ENCODE results near the gene MYBBP1A.
"Not testable (repeated sequence)": the region's sequence is repeated elsewhere in the genome, so short reads cannot be mapped to it uniquely, and the experiment has no call there.

The MYBBP1A gene, protein sequence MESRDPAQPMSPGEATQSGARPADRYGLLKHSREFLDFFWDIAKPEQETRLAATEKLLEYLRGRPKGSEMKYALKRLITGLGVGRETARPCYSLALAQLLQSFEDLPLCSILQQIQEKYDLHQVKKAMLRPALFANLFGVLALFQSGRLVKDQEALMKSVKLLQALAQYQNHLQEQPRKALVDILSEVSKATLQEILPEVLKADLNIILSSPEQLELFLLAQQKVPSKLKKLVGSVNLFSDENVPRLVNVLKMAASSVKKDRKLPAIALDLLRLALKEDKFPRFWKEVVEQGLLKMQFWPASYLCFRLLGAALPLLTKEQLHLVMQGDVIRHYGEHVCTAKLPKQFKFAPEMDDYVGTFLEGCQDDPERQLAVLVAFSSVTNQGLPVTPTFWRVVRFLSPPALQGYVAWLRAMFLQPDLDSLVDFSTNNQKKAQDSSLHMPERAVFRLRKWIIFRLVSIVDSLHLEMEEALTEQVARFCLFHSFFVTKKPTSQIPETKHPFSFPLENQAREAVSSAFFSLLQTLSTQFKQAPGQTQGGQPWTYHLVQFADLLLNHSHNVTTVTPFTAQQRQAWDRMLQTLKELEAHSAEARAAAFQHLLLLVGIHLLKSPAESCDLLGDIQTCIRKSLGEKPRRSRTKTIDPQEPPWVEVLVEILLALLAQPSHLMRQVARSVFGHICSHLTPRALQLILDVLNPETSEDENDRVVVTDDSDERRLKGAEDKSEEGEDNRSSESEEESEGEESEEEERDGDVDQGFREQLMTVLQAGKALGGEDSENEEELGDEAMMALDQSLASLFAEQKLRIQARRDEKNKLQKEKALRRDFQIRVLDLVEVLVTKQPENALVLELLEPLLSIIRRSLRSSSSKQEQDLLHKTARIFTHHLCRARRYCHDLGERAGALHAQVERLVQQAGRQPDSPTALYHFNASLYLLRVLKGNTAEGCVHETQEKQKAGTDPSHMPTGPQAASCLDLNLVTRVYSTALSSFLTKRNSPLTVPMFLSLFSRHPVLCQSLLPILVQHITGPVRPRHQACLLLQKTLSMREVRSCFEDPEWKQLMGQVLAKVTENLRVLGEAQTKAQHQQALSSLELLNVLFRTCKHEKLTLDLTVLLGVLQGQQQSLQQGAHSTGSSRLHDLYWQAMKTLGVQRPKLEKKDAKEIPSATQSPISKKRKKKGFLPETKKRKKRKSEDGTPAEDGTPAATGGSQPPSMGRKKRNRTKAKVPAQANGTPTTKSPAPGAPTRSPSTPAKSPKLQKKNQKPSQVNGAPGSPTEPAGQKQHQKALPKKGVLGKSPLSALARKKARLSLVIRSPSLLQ (N-terminal part only)

DNA sequence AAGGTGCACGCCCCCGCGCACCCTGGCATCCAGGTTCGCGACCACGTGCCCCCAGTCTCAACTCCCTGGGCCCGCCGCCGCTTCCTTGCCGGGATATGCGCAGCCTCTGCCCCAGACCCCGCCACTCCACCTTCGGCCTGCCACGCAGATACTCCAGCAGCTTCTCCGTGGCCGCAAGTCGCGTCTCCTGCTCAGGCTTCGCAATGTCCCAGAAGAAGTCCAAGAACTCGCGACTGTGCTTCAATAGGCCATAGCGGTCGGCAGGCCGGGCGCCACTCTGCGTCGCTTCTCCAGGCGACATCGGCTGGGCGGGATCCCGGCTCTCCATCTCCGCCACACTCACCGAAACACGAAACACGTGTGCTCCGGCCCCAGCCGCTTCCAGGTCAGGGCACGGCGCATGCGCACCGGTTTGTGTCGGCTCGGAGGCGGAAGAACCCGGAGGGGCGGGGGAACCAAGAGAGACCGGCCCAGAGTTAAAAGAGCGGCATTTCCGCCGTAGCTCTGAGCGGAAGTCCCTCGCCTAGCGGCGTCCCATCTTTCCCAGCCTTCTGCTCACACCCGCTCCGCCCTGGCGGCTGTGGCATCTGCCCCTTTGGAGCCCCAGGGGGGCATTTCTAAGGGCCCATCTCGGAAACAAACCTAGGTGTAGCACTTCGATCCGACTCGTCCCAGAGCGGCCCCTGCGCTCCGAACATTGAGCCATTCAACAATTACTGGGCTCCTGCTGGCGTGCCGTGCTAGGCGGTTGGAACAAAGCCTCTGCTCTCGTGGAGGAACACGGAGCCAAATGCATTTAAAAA is at the start of gene MYBBP1A:
Gene MYBBP1A (minus strand): TSS at position 388 of the 803 bp plus-strand sequence. CDS start 60 bp downstream, at position 328.
- Histone ChIP-seq H3K36me3 (peaks cover 30 to 41% (median 39%) of the 10 kb centered on the region in 11 experiments), H3K4me3 (peak within 1 kb of the TSS; percentile 78 to 97 (median 92)), H3K4me2 (peak within 1 kb of the TSS; percentile 90 to 98 (median 95)), H3K27ac (peak within 1 kb of the TSS; percentile 57 to 90 (median 85); a peak in 21 of 22 replicates), H3K4me1 (peaks cover 24 to 41% (median 35%) of the 10 kb centered on the region in 10 experiments), H3K9ac (peak within 1 kb of the TSS; percentile 77 to 92 (median 87)), H3K27me3 (no peaks in the 10 kb centered on the region), H3K9me3 (replicated peaks in 1 of 11) (no peaks in the 10 kb centered on the region), H4K20me1 (peaks cover 0 to 47% (median 34%) of the 10 kb centered on the region in 11 experiments; a peak in 18 of 22 replicates)
- no peak for TF ChIP-seq Cebpa-rat (IDR thresholded peaks at IDR 0.05)

GRCh38 chr17:4604736-4605135 is 49.6 kb upstream of the MYBBP1A start:
- Histone ChIP-seq H3K4me2 (peak overlapping the region in 9 of 11 experiments; percentile 21 to 90 (median 80); a peak in 15 of 22 replicates), H3K4me1 (peaks cover 40 to 53% (median 50%) of the 10 kb centered on the region in 10 experiments), H3K9ac (peak overlapping the region in 2 of 11 experiments; percentile 13 to 45; a peak in 1 of 22 replicates), H3K27ac (peak overlapping the region in 2 of 11 experiments; percentile 6 to 80; a peak in 2 of 22 replicates)
- H3K9me3 ChIP-seq (replicated peaks in 1 of 11); H3K27me3 ChIP-seq; H4K20me1 ChIP-seq; H3K36me3 ChIP-seq; H3K4me3 ChIP-seq: not testable (repeated sequence)

GRCh38 chr17:4604111-4604644 is 49.0 kb upstream of the MYBBP1A start:
- peak overlapping the region in 9 of 11 experiments; percentile 21 to 90 (median 80); a peak in 16 of 22 replicates for H3K4me2 ChIP-seq
- no peaks in the 10 kb centered on the region for H4K20me1 ChIP-seq

DNA sequence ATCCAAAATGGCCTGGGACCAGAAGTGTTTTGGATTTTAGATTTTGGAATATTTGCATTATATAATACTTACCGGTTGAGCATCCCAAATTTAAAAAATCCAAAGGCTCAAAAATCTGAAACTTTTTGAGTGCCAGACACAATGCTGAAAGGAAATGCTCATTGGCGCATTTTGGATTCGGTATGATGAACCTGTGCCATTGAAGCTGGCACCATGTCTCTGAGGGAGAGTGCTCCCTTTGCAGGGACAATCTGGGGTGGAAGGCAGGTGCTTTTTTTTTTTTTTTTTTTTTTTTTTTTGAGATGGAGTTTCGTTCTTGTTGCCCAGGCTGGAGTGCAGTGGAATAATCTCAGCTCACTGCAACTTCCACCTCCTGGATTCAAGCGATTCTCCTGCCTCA is 46.9 kb upstream of the MYBBP1A start:
- Histone ChIP-seq H4K20me1 (no peaks in the 10 kb centered on the region), H3K4me1 (peaks cover 21 to 32% (median 31%) of the 10 kb centered on the region in 10 experiments), H3K27ac (no peak overlapping the region), H3K4me3 (no peak overlapping the region), H3K4me2 (no peak overlapping the region), H3K27me3 (no peaks in the 10 kb centered on the region), H3K9me3 (replicated peaks in 1 of 11) (no peaks in the 10 kb centered on the region), H3K9ac (no peak overlapping the region), H3K36me3 (no peaks in the 10 kb centered on the region)
- TF ChIP-seq Cebpa-rat (IDR thresholded peaks at IDR 0.05): no peak

More at GRCh38 chr17:4604111-4604644, 49.0 kb upstream of the MYBBP1A start:
- Histone ChIP-seq H3K27me3 (no peaks in the 10 kb centered on the region), H3K4me1 (peaks cover 40 to 53% (median 50%) of the 10 kb centered on the region in 10 experiments), H3K36me3 (no peaks in the 10 kb centered on the region), H3K4me3 (no peak overlapping the region), H3K27ac (peak overlapping the region in 2 of 11 experiments; percentile 6 to 80; a peak in 2 of 22 replicates), H3K9ac (peak overlapping the region in 2 of 11 experiments; percentile 13 to 25; a peak in 1 of 22 replicates), H3K9me3 (replicated peaks in 1 of 11) (no peaks in the 10 kb centered on the region)
- TF ChIP-seq Cebpa-rat (IDR thresholded peaks at IDR 0.05): no peak

DNA sequence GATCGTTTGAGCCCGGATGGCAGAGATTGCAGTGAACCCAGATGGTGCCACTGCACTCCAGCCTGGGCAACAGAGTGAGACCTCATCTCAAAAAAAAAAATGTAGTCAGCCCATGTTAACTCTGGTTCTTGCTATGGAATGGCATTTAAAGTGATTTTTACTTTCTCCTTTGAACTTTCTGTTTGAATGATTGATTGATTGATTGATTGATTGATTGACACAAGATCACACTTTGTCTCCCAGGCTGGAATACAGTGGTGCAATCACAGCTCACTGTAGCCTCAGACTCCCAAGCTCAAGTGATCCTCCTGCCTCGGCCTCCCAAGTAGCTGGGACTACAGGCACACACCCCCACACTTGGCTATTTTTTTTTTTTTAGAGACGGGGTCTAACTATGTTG is 46.1 kb upstream of the MYBBP1A start:
- Histone ChIP-seq H3K4me3 (no peak overlapping the region), H3K9ac (no peak overlapping the region), H4K20me1 (no peaks in the 10 kb centered on the region), H3K27me3 (no peaks in the 10 kb centered on the region), H3K4me2 (no peak overlapping the region), H3K9me3 (replicated peaks in 1 of 11) (no peaks in the 10 kb centered on the region), H3K36me3 (no peaks in the 10 kb centered on the region), H3K4me1 (peaks cover 14 to 25% (median 23%) of the 10 kb centered on the region in 10 experiments), H3K27ac (no peak overlapping the region)
- no peak for TF ChIP-seq Cebpa-rat (IDR thresholded peaks at IDR 0.05)

DNA sequence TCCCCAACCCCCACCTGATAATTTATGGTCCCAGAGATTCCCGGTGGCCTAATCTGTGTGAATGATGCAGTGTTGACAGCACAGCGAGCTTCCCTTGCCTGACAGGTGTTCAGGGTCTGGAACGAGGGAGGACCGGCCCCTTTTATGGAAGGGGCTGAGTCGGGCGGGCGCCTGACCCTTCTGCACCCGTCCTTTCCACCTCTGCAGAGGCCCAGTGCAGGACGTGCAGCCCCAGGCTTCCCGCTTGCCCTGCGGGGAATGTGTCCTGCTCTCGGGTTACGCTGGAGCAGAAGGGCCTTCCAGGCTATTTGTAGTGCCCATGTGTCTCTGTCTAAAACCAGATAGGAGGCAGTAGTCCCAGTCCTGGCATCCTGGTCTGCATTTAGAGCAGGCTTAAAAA is 45.4 kb upstream of the MYBBP1A start:
- H3K4me1 ChIP-seq: peaks cover 7 to 19% (median 17%) of the 10 kb centered on the region in 10 experiments
- no peaks in the 10 kb centered on the region for H3K36me3 ChIP-seq
- H3K4me2 ChIP-seq: no peak overlapping the region
- H3K4me3 ChIP-seq: no peak overlapping the region
- H3K9me3 ChIP-seq (replicated peaks in 1 of 11): no peaks in the 10 kb centered on the region
- no peaks in the 10 kb centered on the region for H3K27me3 ChIP-seq
- no peak for TF ChIP-seq Cebpa-rat (IDR thresholded peaks at IDR 0.05)
- H4K20me1 ChIP-seq: no peaks in the 10 kb centered on the region
- H3K9ac ChIP-seq: no peak overlapping the region
- no peak overlapping the region for H3K27ac ChIP-seq

GRCh38 chr17:4599505-4600281 is 44.5 kb upstream of the MYBBP1A start:
- Histone ChIP-seq H3K4me2 (no peak overlapping the region), H3K4me3 (no peak overlapping the region), H3K27me3 (no peaks in the 10 kb centered on the region)

More at GRCh38 chr17:4599505-4600281, 44.5 kb upstream of the MYBBP1A start:
- H3K36me3 ChIP-seq: no peaks in the 10 kb centered on the region
- no peak for TF ChIP-seq Cebpa-rat (IDR thresholded peaks at IDR 0.05)
- no peaks in the 10 kb centered on the region for H4K20me1 ChIP-seq
- peaks cover 10 to 19% (median 17%) of the 10 kb centered on the region in 10 experiments for H3K4me1 ChIP-seq
- H3K9ac ChIP-seq: no peak overlapping the region
- no peaks in the 10 kb centered on the region for H3K9me3 ChIP-seq (replicated peaks in 1 of 11)
- H3K27ac ChIP-seq: no peak overlapping the region

Data from BLaER1 treated with 17β-estradiol and CSF1 and Interleukin-3, amounts not matched to agents 10 nM and 100 nM (cell line).